Measurements from ENCODE around the gene TGFBR3L. TPM values are rescaled to one million over a fixed set of nuclear protein-coding genes. Genes with fewer than 3 reads are reported as not detected.

Gene TGFBR3L
- total and polyA plus RNA-seq, 4 donors: 0.25 to 0.77 TPM; not detected in 2

- 94 to 96% methylated on average over 13 of the region's 13 CpGs for WGBS, 2 donors
- no peak overlapping the region for H3K4me3 ChIP-seq
- DNase-seq: no peak
- TF ChIP-seq, protein P1, sequence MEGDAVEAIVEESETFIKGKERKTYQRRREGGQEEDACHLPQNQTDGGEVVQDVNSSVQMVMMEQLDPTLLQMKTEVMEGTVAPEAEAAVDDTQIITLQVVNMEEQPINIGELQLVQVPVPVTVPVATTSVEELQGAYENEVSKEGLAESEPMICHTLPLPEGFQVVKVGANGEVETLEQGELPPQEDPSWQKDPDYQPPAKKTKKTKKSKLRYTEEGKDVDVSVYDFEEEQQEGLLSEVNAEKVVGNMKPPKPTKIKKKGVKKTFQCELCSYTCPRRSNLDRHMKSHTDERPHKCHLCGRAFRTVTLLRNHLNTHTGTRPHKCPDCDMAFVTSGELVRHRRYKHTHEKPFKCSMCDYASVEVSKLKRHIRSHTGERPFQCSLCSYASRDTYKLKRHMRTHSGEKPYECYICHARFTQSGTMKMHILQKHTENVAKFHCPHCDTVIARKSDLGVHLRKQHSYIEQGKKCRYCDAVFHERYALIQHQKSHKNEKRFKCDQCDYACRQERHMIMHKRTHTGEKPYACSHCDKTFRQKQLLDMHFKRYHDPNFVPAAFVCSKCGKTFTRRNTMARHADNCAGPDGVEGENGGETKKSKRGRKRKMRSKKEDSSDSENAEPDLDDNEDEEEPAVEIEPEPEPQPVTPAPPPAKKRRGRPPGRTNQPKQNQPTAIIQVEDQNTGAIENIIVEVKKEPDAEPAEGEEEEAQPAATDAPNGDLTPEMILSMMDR (IDR thresholded peaks at IDR 0.05; ENCODE audit: control extremely low read depth, extremely low read depth): no peak
- H3K27me3 ChIP-seq (ENCODE audit: control insufficient read depth in 3 of 3, insufficient read depth in 3 of 3, low read length in 2 of 3): no peaks in the 10 kb centered on the region
- H3K36me3 ChIP-seq (ENCODE audit: control insufficient read depth in 4 of 4, insufficient read depth in 4 of 4, low read length in 4 of 4): peaks cover 5 to 24% (median 11%) of the 10 kb centered on the region in 4 donors
- ATAC-seq (ENCODE audit: insufficient read depth, low FRiP score): no peak
- no peaks in the 10 kb centered on the region for H3K9me3 ChIP-seq (ENCODE audit: control insufficient read depth in 4 of 4, insufficient read depth in 3 of 4, low read length in 3 of 4)
- no peak overlapping the region for H3K27ac ChIP-seq (ENCODE audit: low read depth in 1 of 2, low read length in 1 of 2)
- H3K4me1 ChIP-seq (ENCODE audit: control insufficient read depth in 5 of 5, insufficient read depth in 5 of 5, low read length in 5 of 5): peaks cover 0 to 10% (median 0%) of the 10 kb centered on the region in 5 donors
- H3K9ac ChIP-seq (ENCODE audit: insufficient read depth in 1 of 2, low read length in 2 of 2): no peak overlapping the region
These were observed 26.2 kb downstream of the TGFBR3L start for GRCh38 chr19:7940841-7941240.

GRCh38 chr19:7941895-7942596 lies 27.4 kb downstream of the TGFBR3L start:
- H3K36me3 ChIP-seq (ENCODE audit: control insufficient read depth in 4 of 4, insufficient read depth in 4 of 4, low read length in 4 of 4): peaks cover 5 to 18% (median 9%) of the 10 kb centered on the region in 4 donors
- no peak overlapping the region for H3K27ac ChIP-seq (ENCODE audit: low read depth in 1 of 2, low read length in 1 of 2)
- peak overlapping the region in 1 of 2 donors; percentile 32 for H3K9ac ChIP-seq (ENCODE audit: insufficient read depth in 1 of 2, low read length in 2 of 2)
- TF ChIP-seq, protein P1 (IDR thresholded peaks at IDR 0.05; ENCODE audit: control extremely low read depth, extremely low read depth): no peak
- no peak for DNase-seq
- ATAC-seq (ENCODE audit: insufficient read depth, low FRiP score): no peak
- no peaks in the 10 kb centered on the region for H3K27me3 ChIP-seq (ENCODE audit: control insufficient read depth in 3 of 3, insufficient read depth in 3 of 3, low read length in 2 of 3)
- no peak overlapping the region for H3K4me3 ChIP-seq
- H3K4me1 ChIP-seq (ENCODE audit: control insufficient read depth in 5 of 5, insufficient read depth in 5 of 5, low read length in 5 of 5): peaks cover 0 to 10% (median 0%) of the 10 kb centered on the region in 5 donors
- H3K9me3 ChIP-seq (ENCODE audit: control insufficient read depth in 4 of 4, insufficient read depth in 3 of 4, low read length in 3 of 4): no peaks in the 10 kb centered on the region
- 91 to 93% methylated on average over 19 of the region's 19 CpGs for WGBS, 2 donors

- Histone ChIP-seq H3K27me3 (ENCODE audit: control insufficient read depth in 3 of 3, insufficient read depth in 3 of 3, low read length in 2 of 3) (no peaks in the 10 kb centered on the region), H3K9me3 (ENCODE audit: control insufficient read depth in 4 of 4, insufficient read depth in 3 of 4, low read length in 3 of 4) (no peaks in the 10 kb centered on the region), H3K4me3 (peak overlapping the region; percentile 81), H3K36me3 (ENCODE audit: control insufficient read depth in 4 of 4, insufficient read depth in 4 of 4, low read length in 4 of 4) (peaks cover 5 to 12% (median 8%) of the 10 kb centered on the region in 4 donors), H3K27ac (ENCODE audit: low read depth in 1 of 2, low read length in 1 of 2) (peak overlapping the region; percentile 86 to 98), H3K4me1 (ENCODE audit: control insufficient read depth in 5 of 5, insufficient read depth in 5 of 5, low read length in 5 of 5) (peaks cover 0 to 10% (median 0%) of the 10 kb centered on the region in 5 donors), H3K9ac (ENCODE audit: insufficient read depth in 1 of 2, low read length in 2 of 2) (peak overlapping the region; percentile 90 to 100)
- ATAC-seq (ENCODE audit: insufficient read depth, low FRiP score): no peak
- WGBS, 2 donors: 4 to 5% methylated on average over 33 of the region's 33 CpGs
- DNase-seq: peak in 1 of 3 donors; percentile 46
- TF ChIP-seq, protein P1 (IDR thresholded peaks at IDR 0.05; ENCODE audit: control extremely low read depth, extremely low read depth): no peak
These were observed 28.4 kb downstream of the TGFBR3L start for GRCh38 chr19:7942981-7943443.

All from lung (tissue), 12 donors.